OCI-LY3 (cell line): ENCODE data around the gene TEAD1.

ENCODE experiments used
- H2AFZ ChIP-seq: fragments of 200-600, 300-600 bp; shearing (Covaris generic); 2 replicates; pipeline ENCODE4 v1.6.0; 2014; ENCODE audit warnings: antibody characterized with exemption, low read depth, low read length
- H3K27ac ChIP-seq: fragments of 200-600, 300-600 bp; sonication (generic); 2 replicates; pipeline ENCODE4 v1.5.1; 2014; ENCODE audit warnings: mild to moderate bottlenecking, low read length, moderate library complexity, mixed read lengths
- H3K27me3 ChIP-seq: fragments of 200-600, 300-600 bp; sonication (generic); 2 replicates; pipeline ENCODE4 v1.6.1; 2014; ENCODE audit warnings: low read depth, low read length, mixed read lengths
- H3K36me3 ChIP-seq: fragments of 200-600, 300-600 bp; sonication (generic); replicated peaks from 2 replicates; pipeline ENCODE3; 2014; ENCODE audit warnings: low read depth, low read length, mixed read lengths
- H3K4me1 ChIP-seq: fragments of 300-600, 200-600 bp; sonication (generic); 2 replicates; pipeline ENCODE4 v1.6.1; 2014; ENCODE audit warnings: low read length, mixed read lengths
- H3K4me2 ChIP-seq: fragments of 200-600, 300-600 bp; sonication (generic); 2 replicates; pipeline ENCODE4 v1.6.1; 2014; ENCODE audit warnings: low read length, mixed read lengths
- H3K4me3 ChIP-seq: fragments of 300-600, 200-600 bp; sonication (generic); 2 replicates; pipeline ENCODE4 v1.5.1; 2014; ENCODE audit warnings: antibody characterized with exemption, mild to moderate bottlenecking, low read length, moderate library complexity
- H3K79me2 ChIP-seq: fragments of 300-600, 200-600 bp; shearing (Covaris generic); 2 replicates; pipeline ENCODE4 v1.6.1; 2014; ENCODE audit warnings: mild to moderate bottlenecking, low read length, mixed read lengths
- H3K9ac ChIP-seq: fragments of 300-600, 200-600 bp; shearing (Covaris generic); 2 replicates; pipeline ENCODE4 v1.6.0; 2014; ENCODE audit warnings: mild to moderate bottlenecking, low read length, moderate library complexity
- H3K9me3 ChIP-seq: fragments of 200-600, 300-600 bp; shearing (Covaris generic); 2 replicates; pipeline ENCODE4 v1.6.1; 2014; ENCODE audit warnings: low read length, mixed read lengths; ENCODE audit not compliant: insufficient read depth
- H4K20me1 ChIP-seq: fragments of 200-600, 300-600 bp; sonication (generic); 2 replicates; pipeline ENCODE4 v1.6.1; 2016; ENCODE audit warnings: low read length, mixed read lengths; ENCODE audit not compliant: insufficient read depth
- EZH2phosphoT487 ChIP-seq: fragments of 200-600 bp; shearing (Covaris generic); IDR thresholded peaks from 2 replicates; pipeline ENCODE4 v1.6.1; 2018; ENCODE audit warnings: antibody characterized with exemption, mixed run types, low read depth
- TF ChIP-seq, protein P1 (sequence below): fragments of 200-600, 300-600 bp; sonication (generic); IDR thresholded peaks from 2 replicates; pipeline ENCODE4 v1.5.1; 2014; ENCODE audit warnings: antibody characterized with exemption, low read length, low read depth

The TEAD1 gene

DNA sequence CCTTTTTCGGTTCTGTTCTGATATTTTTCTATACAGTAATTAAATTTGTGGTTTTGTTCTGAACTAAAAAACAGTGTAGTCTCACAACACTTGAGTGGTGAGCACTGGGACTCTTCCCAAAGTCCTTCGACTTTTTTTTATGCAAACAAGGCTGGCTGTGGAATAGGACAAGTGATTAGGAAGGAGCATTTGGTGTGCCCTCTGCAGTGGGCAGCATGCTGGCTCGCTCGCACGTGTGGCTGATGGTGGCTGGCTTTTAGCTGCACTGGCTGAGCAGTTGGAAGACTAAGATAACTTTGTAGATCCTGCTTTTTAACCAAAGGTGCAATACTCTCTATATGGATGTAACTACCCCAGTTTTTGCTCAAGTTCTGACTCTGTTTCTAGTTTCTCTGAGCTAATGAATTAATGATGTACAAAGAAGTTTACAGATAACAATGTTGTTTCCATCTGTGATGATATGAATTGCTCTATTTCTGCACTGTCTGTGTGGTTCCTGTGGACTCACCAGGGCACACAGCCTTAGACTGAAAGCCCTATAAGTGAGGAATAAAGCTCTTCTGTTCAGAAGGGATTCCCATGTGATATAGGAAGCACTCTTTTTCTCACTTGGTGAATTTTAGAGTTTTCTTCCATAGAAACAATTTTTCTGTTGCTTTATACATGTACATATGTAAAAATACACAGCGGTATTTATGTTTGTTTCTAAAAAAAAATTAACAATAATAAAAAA is 191.8 kb downstream of the TEAD1 start:
- H3K4me2 ChIP-seq = no peak overlapping the region
- H3K9ac ChIP-seq = no peak overlapping the region
- TF ChIP-seq, protein P1, sequence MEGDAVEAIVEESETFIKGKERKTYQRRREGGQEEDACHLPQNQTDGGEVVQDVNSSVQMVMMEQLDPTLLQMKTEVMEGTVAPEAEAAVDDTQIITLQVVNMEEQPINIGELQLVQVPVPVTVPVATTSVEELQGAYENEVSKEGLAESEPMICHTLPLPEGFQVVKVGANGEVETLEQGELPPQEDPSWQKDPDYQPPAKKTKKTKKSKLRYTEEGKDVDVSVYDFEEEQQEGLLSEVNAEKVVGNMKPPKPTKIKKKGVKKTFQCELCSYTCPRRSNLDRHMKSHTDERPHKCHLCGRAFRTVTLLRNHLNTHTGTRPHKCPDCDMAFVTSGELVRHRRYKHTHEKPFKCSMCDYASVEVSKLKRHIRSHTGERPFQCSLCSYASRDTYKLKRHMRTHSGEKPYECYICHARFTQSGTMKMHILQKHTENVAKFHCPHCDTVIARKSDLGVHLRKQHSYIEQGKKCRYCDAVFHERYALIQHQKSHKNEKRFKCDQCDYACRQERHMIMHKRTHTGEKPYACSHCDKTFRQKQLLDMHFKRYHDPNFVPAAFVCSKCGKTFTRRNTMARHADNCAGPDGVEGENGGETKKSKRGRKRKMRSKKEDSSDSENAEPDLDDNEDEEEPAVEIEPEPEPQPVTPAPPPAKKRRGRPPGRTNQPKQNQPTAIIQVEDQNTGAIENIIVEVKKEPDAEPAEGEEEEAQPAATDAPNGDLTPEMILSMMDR = no peak
- TF ChIP-seq EZH2phosphoT487 = no peak
- no peak overlapping the region for H2AFZ ChIP-seq
- no peaks in the 10 kb centered on the region for H3K79me2 ChIP-seq
- peaks cover 8% of the 10 kb centered on the region for H3K4me1 ChIP-seq
- H3K9me3 ChIP-seq = no peaks in the 10 kb centered on the region
- no peak overlapping the region for H3K27ac ChIP-seq
- no peak overlapping the region for H3K4me3 ChIP-seq
- no peaks in the 10 kb centered on the region for H4K20me1 ChIP-seq
- H3K36me3 ChIP-seq = no peaks in the 10 kb centered on the region
- peaks cover 26% of the 10 kb centered on the region; the same call in 1 of the 2 replicates for H3K27me3 ChIP-seq

- no peak overlapping the region for H3K4me2 ChIP-seq
- H2AFZ ChIP-seq = no peak overlapping the region
- H4K20me1 ChIP-seq = no peaks in the 10 kb centered on the region
- no peaks in the 10 kb centered on the region for H3K36me3 ChIP-seq
- no peak for TF ChIP-seq EZH2phosphoT487
- TF ChIP-seq, protein P1 = no peak
- H3K9me3 ChIP-seq = no peaks in the 10 kb centered on the region
- peaks cover 26% of the 10 kb centered on the region; the same call in 1 of the 2 replicates for H3K27me3 ChIP-seq
- H3K4me3 ChIP-seq = no peak overlapping the region
- no peak overlapping the region for H3K27ac ChIP-seq
- H3K4me1 ChIP-seq = 0 out of 2 replicates have a peak, but pooled peaks cover 3% of the 10 kb centered on the region
- H3K79me2 ChIP-seq = no peaks in the 10 kb centered on the region
- H3K9ac ChIP-seq = no peak overlapping the region
Measured at GRCh38 chr11:12867531-12867930, 193.3 kb downstream of the TEAD1 start.

- Histone ChIP-seq H3K4me1 (0 out of 2 replicates have a peak, but pooled peaks cover 3% of the 10 kb centered on the region), H3K27me3 (peaks cover 26% of the 10 kb centered on the region), H3K27ac (no peak overlapping the region), H3K9ac (no peak overlapping the region), H3K9me3 (no peaks in the 10 kb centered on the region), H3K36me3 (no peaks in the 10 kb centered on the region), H2AFZ (no peak overlapping the region), H3K4me3 (no peak overlapping the region), H3K4me2 (no peak overlapping the region), H4K20me1 (no peaks in the 10 kb centered on the region), H3K79me2 (no peaks in the 10 kb centered on the region)
- TF ChIP-seq, protein P1 = 0 out of 2 replicates have a peak, but pooled peaks have one; percentile 6
- TF ChIP-seq EZH2phosphoT487 = no peak
Measured at GRCh38 chr11:12868315-12869073, 194.3 kb downstream of the TEAD1 start.

GRCh38 chr11:12871241-12871640 is 197.0 kb downstream of the TEAD1 start:
- Histone ChIP-seq H3K79me2 (no peaks in the 10 kb centered on the region), H3K4me2 (no peak overlapping the region), H3K4me3 (no peak overlapping the region), H3K9me3 (no peaks in the 10 kb centered on the region), H4K20me1 (no peaks in the 10 kb centered on the region), H2AFZ (no peak overlapping the region), H3K27me3 (peaks cover 43% of the 10 kb centered on the region), H3K27ac (no peak overlapping the region), H3K36me3 (no peaks in the 10 kb centered on the region), H3K9ac (no peak overlapping the region), H3K4me1 (no peaks in the 10 kb centered on the region)
- TF ChIP-seq EZH2phosphoT487 = no peak
- TF ChIP-seq, protein P1 = no peak
